G401.6 (cell line): ENCODE data around the gene KLHL6.
"Not testable (repeated sequence)": the region's sequence is repeated elsewhere in the genome, so short reads cannot be mapped to it uniquely, and the experiment has no call there.

Experiments used
- FAIRE-seq: peaks from 2 replicates; lab custom pipeline; 2012; peaks lifted over from hg19 to GRCh38; lab: Jason Lieb, UNC

Gene KLHL6

GRCh38 chr3:183529185-183529584 lies 26.3 kb downstream of the KLHL6 start:
- FAIRE-seq: no peak

GRCh38 chr3:183528758-183529157 lies 26.7 kb downstream of the KLHL6 start:
- not testable (repeated sequence) for FAIRE-seq

GRCh38 chr3:183527428-183528379 lies 27.8 kb downstream of the KLHL6 start:
- no peak for FAIRE-seq

GRCh38 chr3:183526838-183527427 lies 28.6 kb downstream of the KLHL6 start:
- FAIRE-seq: no peak

- no peak for FAIRE-seq
Measured at GRCh38 chr3:183524476-183524875, 31.0 kb downstream of the KLHL6 start.

- FAIRE-seq: not testable (repeated sequence)
Measured at GRCh38 chr3:183520741-183521556, 34.6 kb downstream of the KLHL6 start.

GRCh38 chr3:183520295-183520694 lies 35.2 kb downstream of the KLHL6 start:
- not testable (repeated sequence) for FAIRE-seq

- no peak for FAIRE-seq
Measured at GRCh38 chr3:183519891-183520290, 35.6 kb downstream of the KLHL6 start.

GRCh38 chr3:183518491-183519251 lies 36.8 kb downstream of the KLHL6 start:
- no peak for FAIRE-seq

GRCh38 chr3:183517607-183518006 lies 37.9 kb downstream of the KLHL6 start:
- FAIRE-seq: no peak

- no peak for FAIRE-seq
Measured at GRCh38 chr3:183515968-183516851, 39.3 kb downstream of the KLHL6 start.

GRCh38 chr3:183514021-183514420 lies 41.5 kb downstream of the KLHL6 start:
- FAIRE-seq: no peak

GRCh38 chr3:183513046-183513706 lies 42.3 kb downstream of the KLHL6 start:
- FAIRE-seq: no peak

- FAIRE-seq: not testable (repeated sequence)
Measured at GRCh38 chr3:183511286-183512131, 44.0 kb downstream of the KLHL6 start.

- no peak for FAIRE-seq
Measured at GRCh38 chr3:183508821-183509220, 46.7 kb downstream of the KLHL6 start.

GRCh38 chr3:183507551-183507950 lies 48.0 kb downstream of the KLHL6 start:
- no peak for FAIRE-seq

- FAIRE-seq: no peak
Measured at GRCh38 chr3:183506674-183507320, 48.7 kb downstream of the KLHL6 start.

- FAIRE-seq: no peak
Measured at GRCh38 chr3:183504597-183504996, 50.9 kb downstream of the KLHL6 start.

GRCh38 chr3:183503746-183504145 lies 51.8 kb downstream of the KLHL6 start:
- FAIRE-seq: no peak
